Body of pancreas (tissue), 4 donors: ENCODE measurements around the gene NDUFA13. TPM values are rescaled to one million over a fixed set of nuclear protein-coding genes. Genes with fewer than 3 reads are reported as not detected.

Experiments
- ATAC-seq: fragments of 150-250 bp; one replicate; pipeline ENCODE4 v1.9.1; 2016
- DNase-seq, 4 donors: peaks; one replicate each; pipeline ENCODE4 v3.0.0-alpha.2; 2019
- H3K27ac ChIP-seq, 4 donors: fragments of 200-600 bp; sonication (generic); 1 replicate in 3 of 4; 2 replicates in 1 of 4; pipeline versions ENCODE4 v1.5.1 to v1.6.1; 2016 to 2019; ENCODE audit warnings: mild to moderate bottlenecking in 1 of 4, mixed read lengths in 1 of 4, moderate library complexity in 1 of 4
- H3K27me3 ChIP-seq, 2 donors: fragments of 200-600 bp; sonication (generic); one replicate each; pipeline ENCODE4 v1.6.0; 2016; ENCODE audit warnings: mild to moderate bottlenecking in 1 of 2
- H3K36me3 ChIP-seq, 2 donors: fragments of 200-600 bp; sonication (generic); replicated peaks in 1 of 2; 2 replicates each; pipeline ENCODE4 v1.5.1; 2016; ENCODE audit warnings: low read depth in 2 of 2; ENCODE audit not compliant: insufficient read depth in 1 of 2
- H3K4me1 ChIP-seq: fragments of 200-600 bp; sonication (generic); one replicate; pipeline ENCODE4 v1.6.0; 2016
- H3K4me3 ChIP-seq, 2 donors: fragments of 200-600 bp; sonication (generic); 1 replicate in 1 of 2; 2 replicates in 1 of 2; pipeline ENCODE4 v1.5.1; 2016 to 2019
- H3K9me3 ChIP-seq, 3 donors: fragments of 200-600 bp; sonication (generic); 1 replicate in 2 of 3; 2 replicates in 1 of 3; pipeline ENCODE4 v1.5.1; 2016
- POLR2A ChIP-seq, 3 donors: fragments of 450-650 bp; IDR thresholded peaks; one replicate each; pipeline ENCODE4 v1.6.1; 2016; ENCODE audit warnings: antibody characterized with exemption in 3 of 3, mild to moderate bottlenecking in 2 of 3
- WGBS, 2 donors: methylation state at CpG; one replicate each; pipeline ENCODE4 v1.1.5; 2017; 5-methylcytosine and 5-hydroxymethylcytosine counted together
- intact Hi-C: fragments of 100-400 bp; cut with DNase I; formaldehyde crosslinking; loops from one replicate; pipeline ENCODE4 v1.15.1; 2023
- total RNA-seq, 2 donors: library from RNA; depleted of rRNA; stranded (reverse); fragments of >200 nt; gene quantifications; one replicate each; pipeline ENCODE4 v1.1.0, GENCODE V29; 2016
- TF ChIP-seq, protein P1 (sequence below), 7 experiments: fragments of 450-650 bp in 4 of 7; fragments of 200-600 bp in 3 of 7; sonication (generic) in 3 of 7; IDR thresholded peaks; one replicate each; pipeline ENCODE4 v1.5.1; 2016 to 2019; ENCODE audit warnings: antibody characterized with exemption in 7 of 7

NDUFA13 gene
- total RNA-seq, 2 donors from 2014 or later, result 32.0 to 38.4 TPM

- Histone ChIP-seq H3K27me3 (no peaks in the 10 kb centered on the region), H3K36me3 (no peaks in the 10 kb centered on the region), H3K9me3 (no peaks in the 10 kb centered on the region), H3K27ac (no peak overlapping the region), H3K4me3 (no peak overlapping the region), H3K4me1 (peaks cover 30% of the 10 kb centered on the region)
- intact Hi-C loops, result no loop called here
- TF ChIP-seq, protein P1, sequence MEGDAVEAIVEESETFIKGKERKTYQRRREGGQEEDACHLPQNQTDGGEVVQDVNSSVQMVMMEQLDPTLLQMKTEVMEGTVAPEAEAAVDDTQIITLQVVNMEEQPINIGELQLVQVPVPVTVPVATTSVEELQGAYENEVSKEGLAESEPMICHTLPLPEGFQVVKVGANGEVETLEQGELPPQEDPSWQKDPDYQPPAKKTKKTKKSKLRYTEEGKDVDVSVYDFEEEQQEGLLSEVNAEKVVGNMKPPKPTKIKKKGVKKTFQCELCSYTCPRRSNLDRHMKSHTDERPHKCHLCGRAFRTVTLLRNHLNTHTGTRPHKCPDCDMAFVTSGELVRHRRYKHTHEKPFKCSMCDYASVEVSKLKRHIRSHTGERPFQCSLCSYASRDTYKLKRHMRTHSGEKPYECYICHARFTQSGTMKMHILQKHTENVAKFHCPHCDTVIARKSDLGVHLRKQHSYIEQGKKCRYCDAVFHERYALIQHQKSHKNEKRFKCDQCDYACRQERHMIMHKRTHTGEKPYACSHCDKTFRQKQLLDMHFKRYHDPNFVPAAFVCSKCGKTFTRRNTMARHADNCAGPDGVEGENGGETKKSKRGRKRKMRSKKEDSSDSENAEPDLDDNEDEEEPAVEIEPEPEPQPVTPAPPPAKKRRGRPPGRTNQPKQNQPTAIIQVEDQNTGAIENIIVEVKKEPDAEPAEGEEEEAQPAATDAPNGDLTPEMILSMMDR (IDR thresholded peaks at IDR 0.05), result no peak
- no peak for TF ChIP-seq POLR2A (IDR thresholded peaks at IDR 0.05)
- DNase-seq (no peak), ATAC-seq (no peak)
- WGBS, 2 donors, result 81 to 88% methylated on average over 15 to 19 of the region's 19 CpGs
Observed at GRCh38 chr19:19482809-19483596, 33.0 kb upstream of the NDUFA13 start.

DNA sequence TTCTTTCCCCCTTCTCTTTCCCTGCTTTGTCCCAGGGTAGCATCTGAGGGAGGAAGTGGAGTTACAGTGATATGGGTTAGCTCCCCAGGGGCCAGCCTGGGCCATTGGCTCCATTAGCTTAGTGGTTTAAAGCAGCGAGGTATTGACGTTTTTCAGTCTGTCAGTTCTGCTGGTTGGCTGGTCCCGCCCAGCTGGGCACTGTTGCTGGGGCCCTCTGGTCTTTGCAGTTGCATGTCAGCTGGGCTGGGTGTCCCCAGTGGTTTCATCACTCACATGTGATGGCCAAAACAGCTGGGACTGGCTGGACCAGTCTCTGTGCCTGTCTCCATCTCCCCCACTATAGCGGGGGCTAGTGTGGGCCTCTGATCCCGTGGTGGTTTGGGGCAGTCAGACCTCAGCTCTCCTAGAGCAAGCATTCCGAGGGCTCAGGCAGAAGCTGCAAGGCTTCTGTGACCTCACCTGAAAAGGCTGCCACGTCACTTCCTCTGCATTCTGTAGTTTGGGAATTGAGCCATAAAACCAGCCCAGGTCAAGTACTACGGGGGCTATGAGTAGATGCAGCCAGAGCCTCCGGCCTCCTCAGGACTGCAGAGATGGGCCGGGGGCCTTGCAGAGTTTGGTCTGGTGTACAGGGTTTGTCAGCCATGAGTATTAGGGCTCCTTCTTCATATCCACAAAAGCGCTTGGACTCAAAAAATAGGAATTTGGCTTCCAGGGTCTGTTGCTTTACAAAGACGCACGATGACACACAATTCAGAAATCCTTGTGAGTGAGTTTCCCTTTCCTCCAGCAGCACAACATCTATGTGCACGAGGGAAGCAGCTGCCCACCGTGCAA is 30.6 kb upstream of the NDUFA13 start:
- no peaks in the 10 kb centered on the region for H3K36me3 ChIP-seq
- DNase-seq, result no peak
- H3K4me3 ChIP-seq, result no peak overlapping the region
- ATAC-seq, result no peak
- H3K27ac ChIP-seq, result peak overlapping the region in 2 of 4 donors; percentile 20 to 24
- intact Hi-C loops, result no loop called here
- H3K4me1 ChIP-seq, result peaks cover 51% of the 10 kb centered on the region
- H3K9me3 ChIP-seq, result no peaks in the 10 kb centered on the region
- WGBS, 2 donors, result 82 to 87% methylated on average over 8 to 15 of the region's 15 CpGs
- no peak for TF ChIP-seq POLR2A (IDR thresholded peaks at IDR 0.05)
- TF ChIP-seq, protein P1 (IDR thresholded peaks at IDR 0.05), result no peak
- H3K27me3 ChIP-seq, result no peaks in the 10 kb centered on the region

GRCh38 chr19:19485998-19486290 is 30.1 kb upstream of the NDUFA13 start:
- WGBS, 2 donors, result 90 to 100% methylated on average over 2 to 5 of the region's 5 CpGs
- peaks cover 55% of the 10 kb centered on the region for H3K4me1 ChIP-seq

GRCh38 chr19:19486343-19487076 is 29.5 kb upstream of the NDUFA13 start:
- TF ChIP-seq, protein P1 (IDR thresholded peaks at IDR 0.05), result no peak
- TF ChIP-seq POLR2A (IDR thresholded peaks at IDR 0.05), result no peak
- no peaks in the 10 kb centered on the region for H3K9me3 ChIP-seq
- no peak overlapping the region for H3K4me3 ChIP-seq
- WGBS, 2 donors, result 78 to 97% methylated on average over 5 to 14 of the region's 15 CpGs
- H3K27ac ChIP-seq, result peak overlapping the region in 3 of 4 donors; percentile 69 to 88 (median 85)
- ATAC-seq, result no peak
- H3K36me3 ChIP-seq, result no peaks in the 10 kb centered on the region
- H3K27me3 ChIP-seq, result no peaks in the 10 kb centered on the region
- peaks cover 55% of the 10 kb centered on the region for H3K4me1 ChIP-seq
- no peak for DNase-seq
- intact Hi-C loops, result no loop called here

More at GRCh38 chr19:19485998-19486290, 30.1 kb upstream of the NDUFA13 start:
- no peak for TF ChIP-seq POLR2A (IDR thresholded peaks at IDR 0.05)
- TF ChIP-seq, protein P1 (IDR thresholded peaks at IDR 0.05), result no peak
- H3K9me3 ChIP-seq, result no peaks in the 10 kb centered on the region
- H3K4me3 ChIP-seq, result no peak overlapping the region
- ATAC-seq (no peak), DNase-seq (no peak)
- H3K27ac ChIP-seq, result peak overlapping the region in 1 of 4 donors; percentile 85
- H3K36me3 ChIP-seq, result no peaks in the 10 kb centered on the region
- no peaks in the 10 kb centered on the region for H3K27me3 ChIP-seq
- intact Hi-C loops, result no loop called here
